ENCODE results near the gene ORC6. TPM values are rescaled to one million over a fixed set of nuclear protein-coding genes. Genes with fewer than 3 reads are reported as not detected.

Gene ORC6
- total and polyA plus RNA-seq, 8 donors: 0.09 to 1.2 (median 0.53) TPM

- Histone ChIP-seq H3K27ac (no peak overlapping the region), H3K9me3 (no peaks in the 10 kb centered on the region), H3K27me3 (no peaks in the 10 kb centered on the region), H3K36me3 (no peaks in the 10 kb centered on the region), H3K4me3 (no peak overlapping the region), H3K4me1 (no peaks in the 10 kb centered on the region)
- intact Hi-C loops (cut with DNase I): no loop called here
- no peak for ATAC-seq
- 80 to 88% methylated on average over 7 of the region's 7 CpGs for WGBS, 2 donors
- no peak for DNase-seq
- no peak for FAIRE-seq
- TF ChIP-seq, protein P1, sequence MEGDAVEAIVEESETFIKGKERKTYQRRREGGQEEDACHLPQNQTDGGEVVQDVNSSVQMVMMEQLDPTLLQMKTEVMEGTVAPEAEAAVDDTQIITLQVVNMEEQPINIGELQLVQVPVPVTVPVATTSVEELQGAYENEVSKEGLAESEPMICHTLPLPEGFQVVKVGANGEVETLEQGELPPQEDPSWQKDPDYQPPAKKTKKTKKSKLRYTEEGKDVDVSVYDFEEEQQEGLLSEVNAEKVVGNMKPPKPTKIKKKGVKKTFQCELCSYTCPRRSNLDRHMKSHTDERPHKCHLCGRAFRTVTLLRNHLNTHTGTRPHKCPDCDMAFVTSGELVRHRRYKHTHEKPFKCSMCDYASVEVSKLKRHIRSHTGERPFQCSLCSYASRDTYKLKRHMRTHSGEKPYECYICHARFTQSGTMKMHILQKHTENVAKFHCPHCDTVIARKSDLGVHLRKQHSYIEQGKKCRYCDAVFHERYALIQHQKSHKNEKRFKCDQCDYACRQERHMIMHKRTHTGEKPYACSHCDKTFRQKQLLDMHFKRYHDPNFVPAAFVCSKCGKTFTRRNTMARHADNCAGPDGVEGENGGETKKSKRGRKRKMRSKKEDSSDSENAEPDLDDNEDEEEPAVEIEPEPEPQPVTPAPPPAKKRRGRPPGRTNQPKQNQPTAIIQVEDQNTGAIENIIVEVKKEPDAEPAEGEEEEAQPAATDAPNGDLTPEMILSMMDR (IDR thresholded peaks at IDR 0.05): no peak
These were observed 40.0 kb downstream of the ORC6 start for GRCh38 chr16:46729326-46729995.

DNA sequence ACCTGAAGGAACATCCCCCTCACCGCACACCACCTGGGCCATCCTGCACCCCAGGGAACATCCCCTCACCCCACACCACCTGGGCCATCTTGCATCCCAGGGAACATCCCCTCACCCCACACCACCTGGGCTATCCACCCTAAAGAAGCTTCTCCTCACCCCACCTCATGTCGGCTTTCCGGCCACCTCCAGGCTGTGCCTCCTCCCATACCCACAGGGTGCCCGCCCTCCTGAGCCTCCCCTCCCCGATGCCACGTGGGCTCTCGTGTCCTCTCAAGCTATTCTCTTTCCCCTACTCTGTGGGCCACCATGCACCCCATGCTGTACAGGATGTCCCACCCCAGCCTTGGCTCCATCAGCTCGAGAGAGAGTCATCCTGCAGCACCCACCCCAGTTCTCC is 40.7 kb downstream of the ORC6 start:
- Histone ChIP-seq H3K4me3 (no peak overlapping the region), H3K9me3 (no peaks in the 10 kb centered on the region), H3K4me1 (no peaks in the 10 kb centered on the region), H3K27ac (no peak overlapping the region), H3K36me3 (no peaks in the 10 kb centered on the region), H3K27me3 (no peaks in the 10 kb centered on the region)
- no peak for ATAC-seq
- TF ChIP-seq, protein P1 (IDR thresholded peaks at IDR 0.05): no peak
- 83 to 88% methylated on average over 8 of the region's 8 CpGs for WGBS, 2 donors
- no peak for DNase-seq
- FAIRE-seq: no peak
- intact Hi-C loops (cut with DNase I): no loop called here

- Histone ChIP-seq H3K27ac (no peak overlapping the region), H3K27me3 (no peaks in the 10 kb centered on the region), H3K4me3 (no peak overlapping the region), H3K9me3 (no peaks in the 10 kb centered on the region), H3K36me3 (no peaks in the 10 kb centered on the region), H3K4me1 (no peaks in the 10 kb centered on the region)
- ATAC-seq (no peak), DNase-seq (no peak), FAIRE-seq (no peak)
- WGBS, 2 donors: 74 to 77% methylated on average over 17 of the region's 17 CpGs
- TF ChIP-seq, protein P1 (IDR thresholded peaks at IDR 0.05): no peak
- intact Hi-C loops (cut with DNase I): no loop called here
These were observed 41.6 kb downstream of the ORC6 start for GRCh38 chr16:46730801-46731690.

DNA sequence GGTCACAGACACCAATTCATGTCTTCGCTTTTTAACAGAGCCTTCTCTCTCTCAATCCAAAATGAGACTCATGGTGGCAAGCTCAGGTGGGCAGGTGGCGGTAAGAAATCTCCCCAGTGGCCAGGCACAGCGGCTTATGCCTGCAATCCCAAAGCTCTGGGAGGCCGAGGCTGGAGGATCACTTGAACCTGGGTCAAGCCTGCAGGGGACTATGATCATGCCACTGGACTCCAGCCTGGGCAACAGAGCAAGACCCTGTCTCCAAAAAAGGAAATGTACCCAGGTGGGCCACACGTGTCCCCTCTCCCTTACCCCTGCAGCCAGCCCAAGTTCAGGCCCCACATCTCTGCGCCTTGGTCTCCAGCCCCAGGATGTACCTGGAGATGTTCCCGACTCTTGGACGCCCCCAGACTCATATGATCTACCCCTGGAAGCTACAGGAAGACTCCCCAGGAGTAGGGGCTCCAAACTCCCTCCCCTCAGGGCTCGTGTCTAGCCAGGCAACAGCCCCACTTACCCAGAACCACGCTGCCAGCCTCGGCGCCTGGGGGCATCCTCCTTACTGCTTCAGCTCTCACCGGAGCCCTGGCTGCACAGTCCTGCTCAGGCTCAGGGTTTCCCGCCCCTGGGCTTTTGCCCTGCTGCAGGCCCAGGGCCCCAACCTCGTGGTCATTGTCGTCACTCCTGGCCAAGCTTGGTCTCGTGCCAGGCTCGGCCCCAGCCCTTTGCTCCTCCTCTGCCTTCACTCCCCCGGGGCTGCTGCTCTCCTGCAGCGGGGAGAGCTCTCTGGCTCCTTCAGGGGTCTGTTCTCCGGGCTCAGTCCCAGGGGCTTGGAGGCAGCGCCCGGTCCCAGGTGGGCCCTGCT is 42.5 kb downstream of the ORC6 start:
- ATAC-seq (no peak), FAIRE-seq (no peak)
- intact Hi-C loops (cut with DNase I): no loop called here

More for the DNA sequence above, 42.5 kb downstream of the ORC6 start:
- TF ChIP-seq, protein P1 (IDR thresholded peaks at IDR 0.05): no peak
- Histone ChIP-seq H3K4me3 (no peak overlapping the region), H3K27ac (no peak overlapping the region), H3K4me1 (no peaks in the 10 kb centered on the region), H3K36me3 (no peaks in the 10 kb centered on the region), H3K27me3 (no peaks in the 10 kb centered on the region), H3K9me3 (no peaks in the 10 kb centered on the region)
- 73 to 77% methylated on average over 22 to 23 of the region's 23 CpGs for WGBS, 2 donors
- DNase-seq: no peak

Data from pancreas (tissue), 10 donors.